H9 (cell line): ENCODE measurements around the gene MRPS11. TPM values are rescaled to one million over a fixed set of nuclear protein-coding genes. Genes with fewer than 3 reads are reported as not detected.

Experiments
- DNase-seq: peaks from one replicate; pipeline ENCODE4 v3.0.0-alpha.2; 2017
- H2AFZ ChIP-seq: one replicate; pipeline ENCODE4 v1.6.1; 2013; ENCODE audit warnings: mild to moderate bottlenecking, low read length, control low read depth, moderate library complexity
- H2AK5ac ChIP-seq: 2 replicates; pipeline ENCODE4 v1.6.1; 2013; ENCODE audit warnings: low read length, control low read depth, mixed read lengths; ENCODE audit not compliant: insufficient read length
- H2BK120ac ChIP-seq: one replicate; pipeline ENCODE4 v1.6.1; 2013; ENCODE audit warnings: low read depth, mild to moderate bottlenecking, low read length, control low read depth, inconsistent platforms; ENCODE audit not compliant: poor library complexity, severe bottlenecking
- H2BK12ac ChIP-seq: 2 replicates; pipeline ENCODE4 v1.6.1; 2013; ENCODE audit warnings: low read length, control low read depth, mixed read lengths, low read depth; ENCODE audit not compliant: insufficient read length
- H2BK15ac ChIP-seq: 2 replicates; pipeline ENCODE4 v1.6.1; 2013; ENCODE audit warnings: low read depth, low read length, control low read depth
- H2BK20ac ChIP-seq: one replicate; pipeline ENCODE4 v1.6.1; 2013; ENCODE audit warnings: low read depth, mild to moderate bottlenecking, low read length, control low read depth, inconsistent platforms; ENCODE audit not compliant: poor library complexity, severe bottlenecking
- H2BK5ac ChIP-seq: 2 replicates; pipeline ENCODE4 v1.6.1; 2013; ENCODE audit warnings: low read length, control low read depth, mixed read lengths; ENCODE audit not compliant: insufficient read length
- H3K14ac ChIP-seq: 2 replicates; pipeline ENCODE4 v1.6.1; 2013; ENCODE audit warnings: low read length, control low read depth; ENCODE audit not compliant: insufficient read depth
- H3K18ac ChIP-seq: 2 replicates; pipeline ENCODE4 v1.6.1; 2013; ENCODE audit warnings: low read depth, mild to moderate bottlenecking, mixed read lengths, low read length, control low read depth; ENCODE audit not compliant: insufficient read length
- H3K23ac ChIP-seq: 2 replicates; pipeline ENCODE4 v1.6.1; 2013; ENCODE audit warnings: low read length, control low read depth, mixed read lengths, low read depth; ENCODE audit not compliant: insufficient read length
- H3K23me2 ChIP-seq: 2 replicates; pipeline ENCODE4 v1.6.1; 2013; ENCODE audit warnings: low read depth, mild to moderate bottlenecking, mixed read lengths, low read length, control low read depth; ENCODE audit not compliant: insufficient read length, poor library complexity, severe bottlenecking
- H3K27ac ChIP-seq: 2 replicates; pipeline ENCODE4 v1.5.1; 2013; ENCODE audit warnings: low read length, control low read depth, mixed read lengths, low read depth; ENCODE audit not compliant: insufficient read length
- H3K27me3 ChIP-seq: 2 replicates; pipeline ENCODE4 v1.6.1; 2013; ENCODE audit warnings: low read length, control low read depth, inconsistent platforms; ENCODE audit not compliant: insufficient read depth
- H3K4ac ChIP-seq: 2 replicates; pipeline ENCODE4 v1.6.1; 2013; ENCODE audit warnings: low read depth, mild to moderate bottlenecking, control low read depth, inconsistent platforms, low read length, moderate library complexity
- H3K4me1 ChIP-seq: 2 replicates; pipeline ENCODE4 v1.6.1; 2013; ENCODE audit warnings: low read length, control low read depth, inconsistent platforms; ENCODE audit not compliant: insufficient read depth
- H3K4me2 ChIP-seq: 2 replicates; pipeline ENCODE4 v1.6.1; 2013; ENCODE audit warnings: low read length, control low read depth, mixed read lengths; ENCODE audit not compliant: insufficient read length, insufficient read depth
- H3K56ac ChIP-seq: 2 replicates; pipeline ENCODE4 v1.6.1; 2013; ENCODE audit warnings: low read depth, mild to moderate bottlenecking, mixed read lengths, low read length, control low read depth; ENCODE audit not compliant: insufficient read length
- H3K79me1 ChIP-seq: 2 replicates; pipeline ENCODE4 v1.6.1; 2013; ENCODE audit warnings: low read depth, mild to moderate bottlenecking, moderate library complexity, low read length, control low read depth, inconsistent platforms; ENCODE audit not compliant: insufficient read depth, poor library complexity, severe bottlenecking
- H3K79me2 ChIP-seq: 2 replicates; pipeline ENCODE4 v1.6.1; 2013; ENCODE audit warnings: low read length, control low read depth, inconsistent platforms; ENCODE audit not compliant: insufficient read depth
- H3K9ac ChIP-seq: 2 replicates; pipeline ENCODE4 v1.6.1; 2013; ENCODE audit warnings: low read length, control low read depth, mixed read lengths; ENCODE audit not compliant: insufficient read length; ENCODE audit errors: extremely low read depth
- H3K9me3 ChIP-seq: one replicate; pipeline ENCODE4 v1.6.1; 2013; ENCODE audit warnings: low read depth, low read length, inconsistent platforms; ENCODE audit not compliant: control insufficient read depth
- H3T11ph ChIP-seq: one replicate; pipeline ENCODE4 v1.6.1; 2013; ENCODE audit warnings: mild to moderate bottlenecking, low read length, control low read depth, inconsistent platforms
- H4K20me1 ChIP-seq: one replicate; pipeline ENCODE4 v1.6.1; 2013; ENCODE audit not compliant: control insufficient read depth, insufficient read length, insufficient read depth
- H4K5ac ChIP-seq: 2 replicates; pipeline ENCODE4 v1.6.1; 2013; ENCODE audit warnings: low read depth, mild to moderate bottlenecking, mixed read lengths, low read length, control low read depth; ENCODE audit not compliant: insufficient read length
- H4K8ac ChIP-seq: replicated peaks from 2 replicates; pipeline ENCODE4 v1.6.1; 2013; ENCODE audit warnings: low read length, control low read depth, mixed read lengths, low read depth; ENCODE audit not compliant: insufficient read length
- H4K91ac ChIP-seq: 2 replicates; pipeline ENCODE4 v1.6.1; 2013; ENCODE audit warnings: low read depth, mild to moderate bottlenecking, moderate library complexity, mixed read lengths, low read length, control low read depth; ENCODE audit not compliant: insufficient read length
- H3K27ac Mint-ChIP-seq, 3 experiments: 2 replicates in 2 of 3; 3 replicates in 1 of 3; pipeline ENCODE4 v1.8.0; 2020 to 2021; ENCODE audit warnings: mixed read lengths in 3 of 3, mild to moderate bottlenecking in 1 of 3, moderate library complexity in 1 of 3
- H3K27me3 Mint-ChIP-seq: 2 replicates; pipeline ENCODE4 v1.8.0; 2021; ENCODE audit warnings: low read depth, mild to moderate bottlenecking, moderate library complexity, mixed read lengths
- H3K36me3 Mint-ChIP-seq, 3 experiments: 2 replicates in 2 of 3; 3 replicates in 1 of 3; pipeline ENCODE4 v1.8.0; 2020 to 2021; ENCODE audit warnings: low read depth in 3 of 3, mixed read lengths in 3 of 3; ENCODE audit not compliant: insufficient read depth in 1 of 3
- H3K4me1 Mint-ChIP-seq, 2 experiments: 2 replicates each; pipeline ENCODE4 v1.8.0; 2020; ENCODE audit warnings: mixed read lengths in 2 of 2
- H3K4me3 Mint-ChIP-seq, 2 experiments: 2 replicates in 1 of 2; 3 replicates in 1 of 2; pipeline ENCODE4 v1.8.0; 2020 to 2021; ENCODE audit warnings: mild to moderate bottlenecking in 2 of 2, mixed read lengths in 2 of 2, moderate library complexity in 1 of 2
- H3K9me3 Mint-ChIP-seq, 2 experiments: 2 replicates in 1 of 2; 3 replicates in 1 of 2; pipeline ENCODE4 v1.8.0; 2020; ENCODE audit warnings: mild to moderate bottlenecking in 2 of 2, mixed read lengths in 2 of 2, moderate library complexity in 1 of 2
- CTCF ChIP-seq: fragments of 200-600 bp; sonication (generic); conservative IDR thresholded peaks from 3 replicates; pipeline ENCODE4 v1.8.0; 2021; ENCODE audit warnings: antibody characterized with exemption, mild to moderate bottlenecking
- WGBS: extraction: QIAGEN DNeasy Blood & Tissue Kit; methylation state at CpG from one replicate; pipeline ENCODE4 v1.1.7; 2013; ENCODE audit warnings: missing lambda C conversion rate, low lambda C conversion rate, mixed read lengths; ENCODE audit not compliant: insufficient read length; ENCODE audit errors: extremely low coverage; 5-methylcytosine and 5-hydroxymethylcytosine counted together
- total RNA-seq: library from RNA; stranded (reverse); gene quantifications from 2 replicates; pipeline ENCODE4 v1.2.1, GENCODE V29; 2021

MRPS11 gene
- total RNA-seq, 1 experiment from 2014 or later = 54.5 TPM

DNA sequence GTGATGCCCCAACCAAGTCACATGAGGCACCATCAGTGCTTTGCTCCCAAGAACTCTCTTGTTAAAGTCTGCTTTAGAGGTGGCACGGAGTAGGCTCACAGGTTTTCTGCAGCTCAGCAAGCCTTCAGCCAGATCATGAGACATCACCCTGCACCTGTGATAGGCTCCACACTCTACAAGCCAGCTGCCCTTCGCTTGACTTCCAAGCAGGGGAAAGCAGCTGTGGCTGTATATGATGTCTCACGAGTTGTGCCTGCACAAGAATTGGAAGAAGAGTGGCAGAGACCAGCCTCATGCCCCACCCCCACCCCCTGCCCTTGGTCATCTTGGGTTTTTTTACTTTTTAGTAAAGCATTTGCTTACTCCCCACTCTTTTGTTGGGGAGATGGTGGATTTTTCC, 22.5 kb downstream of the MRPS11 start:
- no peaks in the 10 kb centered on the region for H3K9me3 ChIP-seq
- Mint-ChIP-seq H3K4me3 (no peak overlapping the region), H3K9me3 (no peaks in the 10 kb centered on the region), H3K27me3 (peaks cover 15% of the 10 kb centered on the region), H3K4me1 (peaks cover 36 to 44% of the 10 kb centered on the region in 2 experiments), H3K36me3 (no peaks in the 10 kb centered on the region), H3K27ac (no peak overlapping the region)
- no peak overlapping the region for H2BK120ac ChIP-seq
- H3K79me1 ChIP-seq = no peaks in the 10 kb centered on the region
- no peak overlapping the region for H2AK5ac ChIP-seq
- TF ChIP-seq CTCF = no peak
- H3K79me2 ChIP-seq = no peaks in the 10 kb centered on the region
- H2BK20ac ChIP-seq = no peak overlapping the region
- H2BK15ac ChIP-seq = no peak overlapping the region
- H3T11ph ChIP-seq = no peak overlapping the region
- no peaks in the 10 kb centered on the region for H3K23me2 ChIP-seq
- no peak overlapping the region for H4K5ac ChIP-seq
- no peak overlapping the region for H4K91ac ChIP-seq
- no peak overlapping the region for H2AFZ ChIP-seq
- no CpG with 5 or more reads among the region's 3 CpGs for WGBS
- H3K4me2 ChIP-seq = no peak overlapping the region
- H3K56ac ChIP-seq = no peak overlapping the region
- H3K4ac ChIP-seq = no peak overlapping the region
- H3K23ac ChIP-seq = no peak overlapping the region
- no peaks in the 10 kb centered on the region for H3K4me1 ChIP-seq
- no peak overlapping the region for H3K9ac ChIP-seq
- H4K8ac ChIP-seq = no peak overlapping the region
- no peak overlapping the region for H2BK5ac ChIP-seq
- H3K27ac ChIP-seq = no peak overlapping the region
- H4K20me1 ChIP-seq = no peaks in the 10 kb centered on the region
- H3K18ac ChIP-seq = no peak overlapping the region
- no peak overlapping the region for H2BK12ac ChIP-seq
- no peaks in the 10 kb centered on the region for H3K27me3 ChIP-seq
- DNase-seq = no peak
- H3K14ac ChIP-seq = no peak overlapping the region
